LNCaP clone FGC (cell line): Measurements from ENCODE around the gene EIF4G3.

Source experiments
- DNase-seq: peaks from one replicate; pipeline ENCODE4 v3.0.0-alpha.2; 2011; ENCODE audit warnings: low read depth
- H3K4me3 ChIP-seq: 2 replicates; pipeline ENCODE4 v1.5.1; 2011; ENCODE audit warnings: mild to moderate bottlenecking, low read depth, low read length, control low read depth
- CTCF ChIP-seq: IDR thresholded peaks from 2 replicates; pipeline ENCODE4 v1.5.1; 2012; ENCODE audit warnings: mild to moderate bottlenecking; ENCODE audit not compliant: control insufficient read depth, insufficient read depth; ENCODE audit errors: extremely low read depth

Gene EIF4G3

GRCh38 chr1:21161842-21162241 is 14.9 kb downstream of the EIF4G3 start:
- H3K4me3 ChIP-seq = no peak overlapping the region
- TF ChIP-seq CTCF = no peak
- DNase-seq = no peak

DNA sequence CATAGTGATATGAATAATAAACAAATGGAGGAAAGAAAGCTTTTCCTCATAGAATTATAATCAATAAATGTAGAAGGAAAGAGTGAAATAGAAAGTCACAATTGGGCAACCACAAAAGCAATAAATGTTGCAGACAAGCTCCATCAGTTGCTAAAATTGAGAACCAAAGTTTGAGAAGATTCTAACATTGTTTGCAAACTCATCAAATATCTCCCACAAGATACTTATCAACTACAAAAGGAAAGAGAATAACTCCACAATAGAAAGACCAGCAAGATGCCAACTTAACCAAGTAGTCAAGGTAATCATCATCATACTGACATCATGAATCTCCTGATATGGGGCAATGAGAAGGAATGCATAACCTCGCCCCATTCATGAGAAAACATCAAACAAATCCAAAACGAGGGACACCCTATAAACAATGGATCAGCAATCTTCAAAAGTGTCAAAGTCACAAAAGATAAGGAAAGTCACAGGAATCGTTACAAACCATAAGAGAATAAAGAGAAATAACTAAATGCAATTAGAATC is 16.4 kb downstream of the EIF4G3 start:
- no peak overlapping the region for H3K4me3 ChIP-seq
- no peak for TF ChIP-seq CTCF
- no peak for DNase-seq

DNA sequence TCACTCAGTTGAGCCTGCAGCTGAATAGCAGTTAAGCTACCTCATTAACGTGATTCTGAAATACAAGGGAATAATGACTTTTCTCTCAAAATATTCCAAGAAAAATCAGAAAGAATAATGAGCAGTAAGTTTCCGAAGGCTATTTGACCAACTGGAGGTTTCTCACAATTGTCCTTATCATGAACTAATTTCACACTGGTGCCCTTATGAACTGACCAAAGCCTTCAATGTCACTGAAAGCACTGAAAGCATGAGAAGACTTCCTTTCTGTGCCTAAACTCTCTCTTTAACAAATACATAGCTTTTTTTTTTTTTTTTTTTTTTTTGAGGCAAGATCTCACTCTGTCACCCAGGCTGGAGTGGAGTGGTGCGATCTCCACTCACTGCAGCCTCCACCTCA is 18.8 kb downstream of the EIF4G3 start:
- no peak for TF ChIP-seq CTCF
- no peak overlapping the region for H3K4me3 ChIP-seq
- no peak for DNase-seq

GRCh38 chr1:21157054-21157453 is 19.6 kb downstream of the EIF4G3 start:
- no peak for TF ChIP-seq CTCF
- no peak overlapping the region for H3K4me3 ChIP-seq
- no peak for DNase-seq

DNA sequence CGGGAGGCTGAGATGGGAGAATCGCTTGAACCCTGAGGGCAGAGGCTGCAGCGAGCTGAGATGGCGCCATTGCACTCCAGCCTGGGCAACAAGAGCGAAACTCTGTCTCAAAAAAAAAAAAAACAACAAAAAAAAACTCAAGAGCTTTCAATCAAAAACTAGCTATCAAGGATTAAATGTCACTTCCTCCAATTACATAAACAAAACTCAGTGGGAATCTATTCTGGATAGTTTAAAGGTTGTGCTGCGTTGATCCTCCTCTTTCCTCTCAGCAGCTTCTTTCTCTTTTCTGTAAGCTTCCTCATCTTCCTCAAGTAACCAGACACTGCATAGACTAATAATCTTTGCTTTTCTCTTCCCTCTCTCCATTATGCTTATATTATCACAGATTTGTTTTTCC is 20.7 kb downstream of the EIF4G3 start:
- no peak for DNase-seq
- no peak for TF ChIP-seq CTCF
- H3K4me3 ChIP-seq = no peak overlapping the region

- TF ChIP-seq CTCF = no peak
- no peak overlapping the region for H3K4me3 ChIP-seq
- no peak for DNase-seq
Measured at GRCh38 chr1:21154717-21155116, 22.0 kb downstream of the EIF4G3 start.

DNA sequence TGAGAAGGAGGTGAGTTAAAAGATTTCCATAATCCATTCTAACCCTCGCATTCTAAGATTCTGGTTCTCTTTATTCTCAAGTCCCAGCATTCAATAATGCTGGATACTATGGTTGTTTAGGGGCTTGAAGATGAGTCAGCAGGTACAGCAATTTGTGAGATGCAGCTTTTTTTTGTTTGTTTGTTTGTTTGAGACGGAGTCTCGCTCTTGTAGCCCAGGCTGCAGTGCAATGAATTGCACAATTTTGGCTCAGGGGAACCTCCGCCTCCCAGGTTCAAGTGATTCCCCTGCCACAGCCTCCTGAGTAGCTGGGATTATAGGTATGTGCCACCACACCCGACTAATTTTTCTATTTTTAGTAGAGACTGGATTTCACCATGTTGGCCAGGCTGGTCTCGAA is 23.3 kb downstream of the EIF4G3 start:
- no peak overlapping the region for H3K4me3 ChIP-seq
- DNase-seq = no peak
- no peak for TF ChIP-seq CTCF
